Progenitor cell of endocrine pancreas (in vitro differentiated cells): ENCODE measurements around the gene PRKN. TPM values are rescaled to one million over a fixed set of nuclear protein-coding genes. Genes with fewer than 3 reads are reported as not detected.

Source experiments
- DNase-seq: peaks from one replicate; pipeline ENCODE4 v3.0.0; 2021; ENCODE audit warnings: low spot score; ENCODE audit not compliant: unreplicated experiment
- H3K27ac Mint-ChIP-seq: 2 replicates; pipeline ENCODE4 v1.8.0; 2021; ENCODE audit warnings: mild to moderate bottlenecking, moderate library complexity, mixed read lengths
- H3K27me3 Mint-ChIP-seq: 2 replicates; pipeline ENCODE4 v1.8.0; 2021; ENCODE audit warnings: mixed read lengths
- H3K36me3 Mint-ChIP-seq: 2 replicates; pipeline ENCODE4 v1.8.0; 2022; ENCODE audit warnings: mixed read lengths; ENCODE audit not compliant: insufficient read depth
- H3K4me1 Mint-ChIP-seq: 2 replicates; pipeline ENCODE4 v1.8.0; 2021; ENCODE audit warnings: low read depth, mixed read lengths
- H3K4me3 Mint-ChIP-seq: 2 replicates; pipeline ENCODE4 v1.8.0; 2021; ENCODE audit warnings: low read depth, mild to moderate bottlenecking, moderate library complexity, mixed read lengths
- H3K9me3 Mint-ChIP-seq: 2 replicates; pipeline ENCODE4 v1.8.0; 2021; ENCODE audit warnings: low read depth, mixed read lengths
- total RNA-seq: library from RNA; stranded (reverse); gene quantifications from 2 replicates; pipeline ENCODE4 v1.2.1, GENCODE V29; 2021
- TF ChIP-seq, protein P1 (sequence below): fragments of 200-600 bp; sonication (generic); IDR thresholded peaks from one replicate; pipeline ENCODE4 v1.5.0; 2021; ENCODE audit warnings: antibody characterized with exemption, mild to moderate bottlenecking; ENCODE audit not compliant: unreplicated experiment

Gene PRKN
- total RNA-seq, 1 donor from 2014 or later = 4.6 TPM

- TF ChIP-seq, protein P1, sequence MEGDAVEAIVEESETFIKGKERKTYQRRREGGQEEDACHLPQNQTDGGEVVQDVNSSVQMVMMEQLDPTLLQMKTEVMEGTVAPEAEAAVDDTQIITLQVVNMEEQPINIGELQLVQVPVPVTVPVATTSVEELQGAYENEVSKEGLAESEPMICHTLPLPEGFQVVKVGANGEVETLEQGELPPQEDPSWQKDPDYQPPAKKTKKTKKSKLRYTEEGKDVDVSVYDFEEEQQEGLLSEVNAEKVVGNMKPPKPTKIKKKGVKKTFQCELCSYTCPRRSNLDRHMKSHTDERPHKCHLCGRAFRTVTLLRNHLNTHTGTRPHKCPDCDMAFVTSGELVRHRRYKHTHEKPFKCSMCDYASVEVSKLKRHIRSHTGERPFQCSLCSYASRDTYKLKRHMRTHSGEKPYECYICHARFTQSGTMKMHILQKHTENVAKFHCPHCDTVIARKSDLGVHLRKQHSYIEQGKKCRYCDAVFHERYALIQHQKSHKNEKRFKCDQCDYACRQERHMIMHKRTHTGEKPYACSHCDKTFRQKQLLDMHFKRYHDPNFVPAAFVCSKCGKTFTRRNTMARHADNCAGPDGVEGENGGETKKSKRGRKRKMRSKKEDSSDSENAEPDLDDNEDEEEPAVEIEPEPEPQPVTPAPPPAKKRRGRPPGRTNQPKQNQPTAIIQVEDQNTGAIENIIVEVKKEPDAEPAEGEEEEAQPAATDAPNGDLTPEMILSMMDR = no peak
- H3K36me3 Mint-ChIP-seq = peaks cover 5% of the 10 kb centered on the region
- peaks cover 4% of the 10 kb centered on the region for H3K4me1 Mint-ChIP-seq
- no peak for DNase-seq
- peaks cover 15% of the 10 kb centered on the region for H3K9me3 Mint-ChIP-seq
- no peak overlapping the region for H3K27ac Mint-ChIP-seq
- H3K4me3 Mint-ChIP-seq = no peak overlapping the region
- H3K27me3 Mint-ChIP-seq = peaks cover 40% of the 10 kb centered on the region
These were observed 657.6 kb downstream of the PRKN start for GRCh38 chr6:162069995-162070394.

DNA sequence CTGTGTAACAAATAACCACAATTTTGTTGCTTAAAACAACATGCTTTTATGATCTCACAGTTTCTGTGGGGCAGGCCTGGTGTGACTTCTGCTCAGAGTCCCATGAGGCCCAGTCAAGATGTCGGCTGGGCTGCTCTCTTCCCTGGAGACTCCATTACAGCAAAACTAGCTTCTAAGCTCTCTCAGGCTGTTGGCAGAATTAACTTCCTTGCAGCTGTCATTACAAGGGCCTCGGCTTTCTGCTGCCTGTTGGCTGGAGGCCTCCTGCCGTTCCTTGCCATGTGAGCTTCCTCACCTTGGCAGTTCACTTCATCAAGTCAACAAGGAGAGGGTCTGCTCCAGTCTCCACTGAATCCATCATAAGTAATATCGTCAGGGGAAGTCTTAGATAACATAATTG, 659.2 kb downstream of the PRKN start:
- TF ChIP-seq, protein P1 = no peak
- no peak overlapping the region for H3K4me3 Mint-ChIP-seq

DNA sequence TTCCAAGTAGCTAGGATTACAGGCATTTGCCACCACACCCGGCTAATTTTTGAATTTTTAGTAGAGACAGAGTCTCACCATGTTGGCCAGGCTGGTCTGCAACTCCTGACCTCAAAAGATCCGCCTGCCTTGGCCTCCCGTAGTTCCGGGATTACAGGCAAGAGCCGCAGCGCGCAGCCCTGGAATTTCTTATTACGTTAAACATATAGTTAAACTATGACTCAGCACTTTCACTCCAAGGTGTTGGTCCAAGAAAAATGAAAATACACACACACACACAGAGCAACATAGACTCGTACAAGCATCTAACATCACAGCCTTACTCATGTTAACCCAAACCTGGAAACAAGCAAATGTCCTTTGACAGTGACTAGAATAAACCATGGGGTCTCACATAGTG, 663.9 kb downstream of the PRKN start:
- no peak for DNase-seq
- Mint-ChIP-seq H3K9me3 (peaks cover 8% of the 10 kb centered on the region), H3K27ac (no peak overlapping the region), H3K27me3 (peaks cover 23% of the 10 kb centered on the region), H3K4me1 (no peaks in the 10 kb centered on the region), H3K36me3 (peaks cover 3% of the 10 kb centered on the region), H3K4me3 (no peak overlapping the region)
- TF ChIP-seq, protein P1 = no peak

More for the DNA sequence above, 659.2 kb downstream of the PRKN start:
- Mint-ChIP-seq H3K27me3 (peaks cover 38% of the 10 kb centered on the region), H3K4me1 (peaks cover 4% of the 10 kb centered on the region), H3K27ac (no peak overlapping the region), H3K9me3 (peaks cover 15% of the 10 kb centered on the region), H3K36me3 (peaks cover 5% of the 10 kb centered on the region)
- DNase-seq = no peak

- TF ChIP-seq, protein P1 = no peak
- Mint-ChIP-seq H3K27me3 (peaks cover 17% of the 10 kb centered on the region), H3K4me1 (peaks cover 20% of the 10 kb centered on the region), H3K36me3 (no peaks in the 10 kb centered on the region), H3K27ac (peak overlapping the region; percentile 94), H3K9me3 (no peaks in the 10 kb centered on the region), H3K4me3 (peak overlapping the region; percentile 28)
- no peak for DNase-seq
These were observed 669.2 kb downstream of the PRKN start for GRCh38 chr6:162058281-162058875.

DNA sequence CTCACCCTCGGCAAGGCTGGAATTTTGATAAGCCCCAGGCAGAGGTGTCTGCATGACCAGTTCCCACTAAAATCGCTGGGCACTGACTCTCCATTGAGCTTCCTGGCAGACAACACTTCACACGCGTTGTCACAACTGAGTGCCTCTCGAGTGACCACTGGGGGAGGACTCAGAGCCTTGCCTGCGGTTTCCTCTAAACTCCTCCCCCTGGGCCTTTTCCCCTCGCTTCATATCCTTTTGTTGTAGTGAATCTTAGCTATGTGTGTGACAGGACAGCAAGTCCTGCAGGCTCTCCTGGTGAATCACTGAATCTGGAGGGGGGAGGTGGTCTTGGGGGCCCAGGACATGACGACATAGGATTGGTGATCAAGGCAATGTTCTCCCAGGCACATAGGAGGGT, 670.8 kb downstream of the PRKN start:
- Mint-ChIP-seq H3K4me3 (no peak overlapping the region), H3K9me3 (no peaks in the 10 kb centered on the region), H3K27ac (peak overlapping the region; percentile 22), H3K27me3 (peaks cover 17% of the 10 kb centered on the region), H3K36me3 (no peaks in the 10 kb centered on the region), H3K4me1 (peaks cover 20% of the 10 kb centered on the region)
- no peak for DNase-seq
- TF ChIP-seq, protein P1 = no peak
